Fibroblast of skin of right quadriceps (primary cell): ENCODE data around the gene CLASRP.
A peak's percentile ranks its signal among the peaks of the same experiment; 100 is the strongest.
"Not testable (repeated sequence)": the region's sequence is repeated elsewhere in the genome, so short reads cannot be mapped to it uniquely, and the experiment has no call there.

Experiments used
- DNase-seq: peaks from one replicate; pipeline ENCODE4 v3.0.0-alpha.2; 2013

CLASRP gene

DNA sequence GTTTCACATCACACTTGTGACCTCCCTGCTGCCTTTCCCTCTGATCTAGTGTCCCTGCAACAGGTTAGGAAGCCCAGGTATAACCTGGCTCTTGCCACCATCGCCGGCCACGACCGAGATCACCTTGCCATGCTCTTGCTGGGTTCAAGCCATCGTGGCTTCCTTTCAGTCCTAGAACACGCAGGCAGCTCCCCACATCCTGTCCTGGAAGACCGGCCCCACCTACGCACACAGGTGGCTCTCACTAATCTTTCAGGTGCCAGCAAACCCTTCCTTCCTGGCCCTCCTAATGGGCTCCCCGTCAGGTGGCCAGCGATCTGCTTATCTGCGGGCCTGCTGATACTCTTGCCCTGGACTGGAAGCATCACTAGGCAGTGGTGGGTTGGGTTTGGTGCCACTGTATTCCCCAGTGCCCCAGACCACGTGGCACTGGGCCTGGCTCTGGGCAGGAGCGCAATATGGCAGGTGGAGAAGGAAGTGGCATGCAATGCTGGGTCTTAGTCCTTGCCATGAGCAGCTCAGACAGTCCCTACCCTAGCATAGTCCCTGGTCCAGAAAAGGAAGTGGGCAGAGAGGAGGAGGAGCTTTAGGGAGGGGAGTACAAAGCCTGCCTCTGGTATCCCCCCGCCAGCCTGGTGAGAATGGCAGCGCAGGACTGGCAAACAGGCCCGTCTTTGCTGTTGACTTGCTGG is 66.0 kb downstream of the CLASRP start:
- DNase-seq: no peak

- not testable (repeated sequence) for DNase-seq
Observed at GRCh38 chr19:45106363-45106762, 67.5 kb downstream of the CLASRP start.

- DNase-seq: no peak
Observed at GRCh38 chr19:45107621-45108150, 68.8 kb downstream of the CLASRP start.

DNA sequence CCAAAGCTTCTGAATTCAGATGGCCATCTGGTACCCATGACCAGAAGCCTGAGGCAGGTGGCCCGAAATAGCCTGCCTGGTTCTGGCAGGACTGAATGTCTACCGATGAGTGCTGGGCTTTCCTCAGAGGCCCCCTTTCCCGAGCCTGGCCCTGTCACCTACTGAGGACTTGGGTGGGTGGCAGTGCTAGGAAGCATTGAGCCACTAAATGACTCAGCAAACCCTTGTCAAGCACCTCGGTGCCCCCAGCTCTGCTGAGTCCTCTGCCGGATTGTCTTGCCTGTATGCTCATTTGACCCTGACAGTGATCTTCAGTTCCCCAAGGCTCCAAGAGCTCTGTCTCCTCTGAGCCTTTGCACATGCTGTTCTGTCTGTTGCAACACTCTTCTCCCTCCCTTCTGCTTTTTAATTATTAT is 72.0 kb downstream of the CLASRP start:
- DNase-seq: no peak

GRCh38 chr19:45112111-45112827 is 73.4 kb downstream of the CLASRP start:
- DNase-seq: no peak

GRCh38 chr19:45113628-45114027 is 74.8 kb downstream of the CLASRP start:
- no peak for DNase-seq

GRCh38 chr19:45114116-45114515 is 75.3 kb downstream of the CLASRP start:
- no peak for DNase-seq

DNA sequence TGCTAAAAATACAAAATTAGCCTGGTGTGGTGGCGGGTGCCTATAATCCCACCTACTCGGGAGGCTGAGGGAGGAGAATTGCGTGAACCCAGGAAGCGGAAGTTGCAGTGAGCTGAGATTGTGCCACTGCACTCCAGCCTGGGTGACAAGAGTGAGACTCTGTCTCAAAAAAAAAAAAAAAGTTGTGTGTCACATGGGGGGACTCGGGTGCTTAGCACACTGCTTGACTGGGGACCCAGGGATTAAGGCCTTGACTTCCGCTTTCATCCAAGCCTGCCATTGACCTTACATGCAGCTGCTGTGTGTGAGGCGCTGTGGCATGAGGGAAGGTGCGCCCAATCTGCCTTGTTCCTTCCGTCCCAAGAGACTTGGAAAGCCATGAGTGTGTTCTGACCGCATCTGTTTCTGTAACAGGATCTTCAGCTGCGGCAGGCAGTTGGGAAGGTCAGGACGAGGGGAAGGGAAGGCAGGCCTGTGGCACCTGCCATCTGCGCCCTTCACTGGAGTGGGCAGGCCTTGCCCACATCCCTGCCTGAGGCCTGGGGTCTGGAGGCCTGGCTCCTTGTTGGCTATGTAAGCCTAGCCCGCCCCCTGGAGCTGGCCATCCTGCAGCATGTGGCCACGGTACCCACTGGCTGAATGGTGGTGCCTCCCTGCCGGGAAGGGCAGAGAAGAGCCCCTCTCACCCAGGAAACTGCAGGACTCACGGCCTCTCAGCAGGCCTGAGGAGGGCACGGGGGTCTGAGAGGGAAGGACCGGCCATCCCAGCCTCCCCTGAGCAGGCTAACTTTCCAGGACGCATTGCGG is 77.2 kb downstream of the CLASRP start:
- no peak for DNase-seq

DNA sequence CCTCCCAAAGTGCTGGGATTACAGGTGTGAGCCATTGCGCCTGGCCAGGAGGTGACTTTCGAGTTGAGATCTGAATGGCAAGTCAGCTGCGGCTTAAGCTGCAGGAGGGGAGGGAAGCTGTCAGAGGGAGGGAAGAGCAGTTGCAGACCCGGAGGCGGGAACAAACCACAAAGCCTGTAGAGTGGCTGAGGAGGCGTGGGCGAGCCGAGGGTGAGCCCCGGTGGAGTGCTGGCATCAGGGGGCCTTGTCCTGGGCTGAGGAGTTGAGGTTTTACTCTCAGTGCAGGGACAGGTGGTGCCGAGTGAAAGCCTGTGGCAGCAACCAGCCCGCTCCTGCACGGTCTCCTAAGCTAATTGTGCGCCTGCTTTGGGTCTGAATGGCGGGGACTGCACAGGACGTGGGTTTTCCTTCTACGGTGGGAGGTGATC is 78.3 kb downstream of the CLASRP start:
- DNase-seq: peak; percentile 15

GRCh38 chr19:45117671-45118070 is 78.8 kb downstream of the CLASRP start:
- DNase-seq: no peak

DNA sequence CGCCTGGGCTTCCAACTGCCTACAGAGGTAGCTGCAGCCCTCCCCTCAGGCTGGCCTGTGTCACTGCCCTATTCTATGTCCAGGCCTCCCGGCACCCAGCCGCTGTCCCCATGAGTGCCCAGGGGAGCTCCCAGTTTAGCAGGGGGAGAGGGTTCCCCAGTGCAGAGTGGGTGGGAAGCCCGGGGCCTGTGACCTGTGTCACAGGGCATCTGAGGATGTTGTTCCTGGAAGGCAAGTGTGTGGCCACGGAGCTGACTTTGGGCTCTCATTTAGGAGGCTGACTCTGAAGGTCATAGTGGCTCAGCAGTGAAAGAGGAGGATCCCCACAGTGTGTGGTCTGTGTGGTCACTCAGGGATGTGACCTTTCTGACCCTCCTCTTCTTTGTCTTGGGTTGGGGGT is 79.3 kb downstream of the CLASRP start:
- no peak for DNase-seq

GRCh38 chr19:45118591-45119355 is 79.9 kb downstream of the CLASRP start:
- not testable (repeated sequence) for DNase-seq

- DNase-seq: no peak
Observed at GRCh38 chr19:45119582-45119981, 80.7 kb downstream of the CLASRP start.
